Measurements from ENCODE around the gene GABRB1. TPM values are rescaled to one million over a fixed set of nuclear protein-coding genes. Genes with fewer than 3 reads are reported as not detected.

Gene GABRB1
- polyA plus RNA-seq, 12 donors: 0.10 to 0.70 TPM; not detected in 10

DNA sequence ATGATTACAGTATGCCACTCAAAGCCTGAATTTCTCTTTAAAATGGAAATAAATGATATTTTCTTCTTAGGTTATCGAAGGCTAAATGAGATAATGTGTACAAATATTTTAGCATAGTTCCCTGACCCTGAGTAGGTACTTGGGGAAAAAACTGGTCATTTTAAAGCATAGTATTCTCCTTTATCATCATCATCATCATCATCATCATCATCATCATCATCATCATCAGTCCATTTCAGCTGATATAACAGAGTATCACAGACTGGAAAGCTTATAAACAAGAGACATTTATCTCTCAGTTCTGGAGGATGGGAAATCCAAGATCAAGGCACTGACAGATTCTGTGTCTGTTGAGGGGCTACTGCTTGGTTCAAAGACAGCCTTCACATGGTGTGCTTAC, 13.9 kb downstream of the GABRB1 start:
- DNase-seq: no peak

DNA sequence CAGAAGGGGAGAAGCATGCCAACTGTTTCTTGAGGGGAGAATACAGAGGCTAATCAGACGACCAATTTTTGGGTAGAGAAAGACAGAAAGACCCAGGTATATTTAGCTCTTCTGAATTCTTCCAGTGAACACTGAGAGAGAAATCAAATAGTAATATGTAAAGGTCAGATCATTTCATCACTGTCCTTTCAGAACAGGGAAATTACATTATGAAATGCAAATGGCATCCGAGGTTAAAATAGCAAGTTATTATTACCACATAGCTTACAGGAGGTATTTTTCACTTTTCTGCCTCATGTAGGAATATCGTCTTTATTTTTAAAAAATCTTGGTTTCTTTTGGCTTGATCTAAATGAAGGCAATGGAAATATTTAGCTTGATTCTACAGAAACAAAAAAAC, 18.0 kb downstream of the GABRB1 start:
- DNase-seq: no peak

DNA sequence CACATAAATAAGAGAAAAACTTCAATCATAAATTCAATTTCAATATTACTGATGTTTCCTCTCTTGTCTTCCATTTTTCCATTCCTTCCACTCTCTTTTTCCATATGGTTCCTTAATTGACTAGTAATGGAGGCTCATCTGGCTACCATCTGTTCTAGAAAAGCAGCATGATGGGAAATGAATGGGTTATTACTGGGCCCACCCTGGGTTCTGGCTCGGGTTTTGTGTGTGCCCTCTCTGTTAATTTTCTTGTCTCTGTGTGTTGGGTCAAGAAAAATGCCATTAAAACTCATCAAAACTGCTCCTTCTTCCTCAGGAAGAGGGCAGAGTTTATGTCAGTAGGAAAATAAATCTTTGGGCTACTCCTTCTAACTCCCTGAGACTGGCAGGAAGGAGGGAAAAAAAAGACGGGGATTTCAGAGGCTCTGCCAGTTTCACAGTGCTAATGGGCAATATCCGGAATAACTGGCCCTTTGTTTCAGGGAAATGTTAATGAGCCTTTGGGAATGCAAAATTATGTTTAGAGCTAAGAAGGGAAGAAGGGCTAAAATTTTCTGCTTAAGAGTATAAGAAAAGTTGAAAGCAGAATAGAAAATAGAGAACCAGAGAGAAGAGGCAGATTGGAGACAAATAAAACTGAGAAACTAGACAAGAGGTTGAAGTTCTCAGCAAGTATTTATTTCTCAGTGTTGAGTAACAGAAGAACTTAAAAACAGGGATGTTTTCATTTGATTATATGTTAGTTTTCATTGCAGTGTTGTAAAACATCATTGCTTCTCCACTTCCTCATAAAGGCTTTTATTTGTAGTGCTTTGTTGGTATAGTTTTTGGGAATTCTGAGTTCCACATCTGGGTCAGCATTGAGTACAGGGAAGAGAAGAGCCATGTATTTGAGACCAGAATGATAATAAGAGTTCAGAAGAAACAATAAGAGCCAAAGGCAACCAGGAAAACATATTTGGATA, 19.7 kb downstream of the GABRB1 start:
- DNase-seq: no peak

DNA sequence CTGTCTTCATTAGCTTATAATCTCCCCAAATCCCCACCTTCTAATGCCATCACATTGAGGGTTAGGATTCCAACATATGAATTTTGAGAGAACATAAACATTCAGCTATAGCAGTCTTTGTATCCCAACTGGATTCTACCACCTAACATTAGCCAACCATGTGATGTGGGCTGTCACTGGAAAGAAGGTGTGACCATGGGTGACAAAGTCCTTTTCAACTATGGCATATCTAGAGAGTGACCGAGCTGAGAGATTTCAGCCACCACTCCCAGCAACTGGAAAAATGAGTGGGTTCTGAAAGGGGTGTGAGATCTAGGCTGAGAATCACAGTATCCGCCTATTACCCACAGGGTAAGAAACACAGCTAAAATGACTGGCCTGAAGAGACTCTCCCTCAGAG, 22.1 kb downstream of the GABRB1 start:
- no peak for DNase-seq

DNA sequence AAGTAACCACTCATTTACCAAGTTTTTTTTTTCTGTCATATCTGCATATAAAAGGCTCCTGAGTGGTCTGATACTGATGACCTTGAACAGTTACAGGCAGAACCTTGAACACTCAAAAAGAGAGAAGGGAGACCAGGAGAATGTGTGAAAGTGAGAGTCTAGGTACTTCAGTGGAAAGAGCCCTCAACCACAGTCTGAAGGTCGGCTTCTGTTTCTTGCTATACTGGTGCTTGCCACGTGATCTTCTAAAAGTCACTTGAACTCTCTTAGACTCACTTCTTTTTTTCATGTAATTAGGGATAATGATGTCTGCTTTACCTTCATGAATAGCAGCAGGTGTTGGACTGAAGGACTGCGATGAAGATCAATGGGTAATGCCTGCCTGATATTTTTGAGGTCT, 22.8 kb downstream of the GABRB1 start:
- DNase-seq: no peak

DNA sequence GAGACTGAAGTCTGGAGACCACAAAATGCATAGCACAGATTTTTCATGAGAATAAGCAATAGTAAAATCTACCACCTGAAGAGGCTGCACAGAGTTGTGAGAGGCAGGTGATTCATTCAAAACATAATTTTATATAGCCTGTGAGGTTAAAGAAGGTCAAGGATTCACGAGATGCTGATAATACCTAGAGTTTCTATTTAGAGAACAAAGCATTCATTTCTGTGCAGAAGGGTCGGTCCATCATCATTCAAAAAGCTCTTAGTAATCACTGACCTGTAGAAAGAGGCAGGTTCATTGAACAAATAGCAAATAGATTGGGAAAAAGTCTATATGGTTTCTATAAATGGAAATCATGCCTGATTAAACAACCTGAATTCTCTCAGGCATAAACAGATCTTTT, 26.6 kb downstream of the GABRB1 start:
- no peak for DNase-seq

DNA sequence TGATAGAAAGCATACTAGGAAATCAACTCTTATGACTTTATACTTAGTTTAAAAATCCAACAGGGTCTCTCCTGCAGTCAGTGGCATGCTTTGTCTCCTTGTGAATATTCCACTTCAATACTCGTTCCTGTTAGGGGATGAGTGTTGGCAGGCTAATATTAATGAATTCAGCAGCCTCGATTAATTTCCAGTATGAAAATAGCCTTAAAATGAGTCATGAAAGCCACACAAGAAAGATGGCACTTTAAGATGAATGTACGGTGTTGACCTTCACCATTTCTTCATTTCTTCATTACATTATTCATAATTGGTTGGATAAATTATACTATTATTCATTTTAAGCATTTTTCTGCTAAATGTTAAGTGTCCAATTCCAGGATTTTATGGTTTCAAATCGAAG, 29.2 kb downstream of the GABRB1 start:
- DNase-seq: no peak

DNA sequence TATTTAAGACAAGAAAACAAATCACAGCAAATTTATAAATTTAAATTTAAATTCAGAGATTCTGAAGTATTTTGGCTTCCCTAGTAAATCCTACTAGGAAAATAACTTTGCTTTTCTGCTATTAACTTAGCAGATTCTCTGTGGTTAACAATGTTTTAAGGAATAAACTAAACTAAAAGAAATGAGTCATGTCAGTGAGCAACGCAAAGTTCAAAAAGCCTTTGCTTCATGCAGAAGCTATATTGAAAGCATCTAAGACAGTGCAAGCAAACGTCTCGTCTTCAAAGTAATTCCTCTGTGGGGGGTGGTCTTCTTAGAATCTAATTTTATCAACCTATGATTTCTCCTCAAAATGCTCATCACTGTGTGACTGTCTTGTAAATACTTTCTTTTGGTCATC, 30.1 kb downstream of the GABRB1 start:
- DNase-seq: no peak

DNA sequence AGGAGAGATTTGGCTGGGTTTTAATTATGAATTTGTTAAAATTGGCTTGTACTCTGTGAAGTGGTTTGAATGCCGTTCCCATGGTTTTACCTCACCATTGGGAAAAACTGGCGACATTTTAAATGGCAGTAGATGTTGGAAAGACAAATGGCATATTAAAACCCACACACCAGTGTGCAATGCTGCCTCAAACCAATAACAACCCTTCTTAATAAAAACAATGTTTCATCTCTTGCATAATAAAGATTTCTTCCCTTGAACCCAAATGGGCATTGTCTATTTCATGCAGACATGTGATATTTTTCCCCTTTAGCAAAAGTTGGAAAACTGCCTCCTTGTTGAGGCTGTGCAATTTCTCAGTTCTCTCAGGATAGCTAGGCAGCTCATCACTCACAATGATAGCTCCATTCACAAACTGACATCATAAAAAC, 33.7 kb downstream of the GABRB1 start:
- DNase-seq: no peak

DNA sequence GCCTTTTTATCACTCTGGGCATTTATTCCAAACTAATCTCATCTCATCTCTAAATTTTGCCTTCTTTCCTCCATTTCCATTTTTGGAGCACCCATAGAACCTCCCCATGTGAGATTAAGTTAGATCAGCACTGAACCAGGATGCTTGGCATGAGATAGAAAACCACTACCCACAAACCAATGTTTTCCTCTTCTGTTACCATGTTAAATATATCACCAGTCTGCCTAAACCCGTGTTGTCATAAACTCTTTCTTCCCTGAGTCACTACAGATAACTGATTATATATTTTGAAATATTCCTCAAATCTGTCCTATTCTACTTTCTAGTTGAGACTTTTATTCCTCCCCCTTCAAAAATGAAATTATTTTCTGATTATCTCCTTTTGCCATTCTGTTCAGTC, 37.6 kb downstream of the GABRB1 start:
- DNase-seq: no peak

DNA sequence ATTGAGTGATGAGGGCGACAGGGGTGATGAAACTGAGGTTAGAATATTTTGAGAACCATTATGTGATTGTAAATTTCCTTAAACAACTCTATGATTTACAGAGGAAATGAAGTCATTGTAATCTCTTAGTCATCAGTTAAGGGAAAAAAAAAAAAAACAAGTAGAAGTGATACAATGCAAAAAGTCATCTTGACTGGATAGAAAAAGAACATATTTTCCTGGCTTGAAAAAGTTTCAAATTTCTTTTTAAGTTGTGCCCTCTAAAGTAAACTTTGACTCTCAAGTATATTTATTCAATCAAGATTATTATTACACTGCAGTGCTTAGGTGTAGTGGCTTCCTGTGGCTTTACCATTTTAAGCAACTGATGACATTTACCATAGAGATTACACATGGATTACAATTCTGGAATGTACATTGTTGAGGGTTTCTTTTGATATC, 40.6 kb downstream of the GABRB1 start:
- DNase-seq: no peak

DNA sequence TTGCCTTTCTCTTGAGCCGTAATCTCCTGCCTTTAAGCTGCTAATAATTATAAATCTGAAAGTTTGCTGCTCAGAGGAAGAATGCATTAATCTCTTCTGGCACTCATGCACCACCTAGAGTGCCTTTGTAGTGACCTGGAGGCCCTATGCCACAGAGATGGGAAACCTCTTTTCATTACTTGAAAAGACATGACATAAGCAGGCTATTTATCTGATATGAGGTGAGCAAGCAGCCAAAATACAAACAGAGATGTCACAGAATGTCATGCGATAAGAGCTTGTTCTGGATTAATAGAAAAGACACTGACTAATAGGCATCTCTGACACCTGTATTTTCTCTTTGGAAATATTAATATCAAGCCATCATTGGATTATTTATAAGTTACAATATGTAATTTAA, 42.3 kb downstream of the GABRB1 start:
- no peak for DNase-seq

DNA sequence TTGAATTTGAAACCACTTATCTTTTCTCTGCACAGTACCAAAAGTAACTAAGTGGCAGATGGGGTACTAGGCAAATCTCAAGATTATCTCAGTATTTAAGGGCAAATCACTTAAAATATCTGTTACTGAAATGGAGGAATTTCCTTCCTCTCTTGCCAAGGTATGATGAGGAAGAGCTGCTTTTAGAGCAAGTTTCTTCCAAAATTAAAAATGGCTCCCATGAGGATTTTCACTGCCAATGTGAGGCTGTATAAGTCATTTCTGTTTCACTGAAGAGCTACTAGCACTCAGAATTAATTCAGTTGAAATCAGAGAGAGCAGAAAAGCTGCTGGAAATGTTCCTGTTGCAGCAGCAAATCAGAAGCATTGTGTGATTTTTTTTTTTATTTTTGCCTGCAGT, 43.4 kb downstream of the GABRB1 start:
- peak; percentile 14 for DNase-seq

DNA sequence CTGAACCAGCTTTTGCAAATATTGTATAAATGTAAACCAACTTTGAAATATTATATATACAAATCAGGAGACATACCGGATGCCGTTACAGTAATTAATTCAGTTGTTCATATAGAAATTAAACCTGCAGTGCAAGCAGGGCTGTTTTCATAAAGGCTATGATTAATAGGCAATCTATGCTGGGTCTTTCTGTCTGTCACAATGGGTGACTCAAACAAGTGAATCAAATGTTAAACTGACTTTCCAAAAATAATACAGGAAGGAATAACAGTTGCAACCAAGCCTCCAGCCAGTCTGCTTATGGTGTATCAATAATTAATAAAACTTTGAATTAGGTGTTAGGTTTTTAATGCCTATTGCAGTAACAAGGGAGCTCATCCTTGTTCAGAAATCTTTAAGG, 43.9 kb downstream of the GABRB1 start:
- no peak for DNase-seq

DNA sequence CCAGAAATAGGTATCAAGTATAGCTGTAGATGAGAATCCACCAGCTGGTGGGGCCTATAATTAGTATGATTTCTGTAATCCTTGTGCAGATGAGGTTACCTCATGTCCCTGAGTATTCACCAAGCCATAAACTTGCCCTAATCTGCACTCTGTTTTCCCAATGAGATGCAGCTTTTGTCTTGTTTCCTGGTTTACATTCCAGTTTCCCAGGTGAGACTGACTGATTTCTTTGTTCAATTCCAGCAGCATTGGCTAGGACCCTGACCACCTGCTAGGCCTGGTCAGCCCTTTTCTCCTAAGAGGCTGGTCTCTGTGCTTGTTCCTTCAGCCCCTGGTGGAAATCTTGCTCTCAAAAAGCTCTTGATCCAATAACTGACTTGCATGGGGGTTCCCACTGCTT, 44.6 kb downstream of the GABRB1 start:
- no peak for DNase-seq

DNA sequence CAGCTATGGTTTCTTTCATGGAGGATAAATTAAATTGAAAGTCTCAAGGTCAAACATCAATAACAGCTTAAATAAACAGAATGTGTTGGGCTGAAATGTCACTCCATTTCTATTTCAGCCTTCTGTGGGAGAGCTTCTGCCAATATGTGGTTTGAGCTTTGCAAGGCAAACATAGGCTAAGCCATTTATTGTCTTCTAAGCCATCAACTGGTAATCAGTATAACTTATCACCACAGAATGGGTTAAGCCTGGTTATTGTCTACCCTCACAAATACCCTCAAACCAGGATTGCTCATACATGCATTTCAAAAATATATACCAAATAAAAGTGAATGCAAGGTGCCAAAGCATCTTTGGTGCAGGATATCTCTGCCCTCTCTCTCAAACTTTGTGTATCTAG, 52.7 kb downstream of the GABRB1 start:
- no peak for DNase-seq

DNA sequence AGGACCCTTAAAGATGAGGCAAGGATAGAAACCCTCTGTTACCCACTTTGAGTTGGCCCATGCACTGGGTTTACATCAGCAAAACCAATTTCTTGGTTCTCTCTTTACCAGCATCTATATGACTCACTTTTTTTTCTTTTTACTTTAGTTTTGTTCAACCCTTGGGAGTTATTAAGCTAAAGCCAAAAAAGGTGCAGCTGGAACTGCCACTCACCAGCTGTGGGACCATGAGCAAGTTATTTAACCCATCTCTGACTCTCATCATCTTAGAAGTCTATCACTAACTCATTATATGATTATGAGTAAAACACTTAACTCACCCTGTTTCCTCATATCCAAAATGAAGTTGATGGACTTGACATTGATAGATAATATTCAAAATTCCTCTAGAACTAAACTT, 53.4 kb downstream of the GABRB1 start:
- DNase-seq: no peak

DNA sequence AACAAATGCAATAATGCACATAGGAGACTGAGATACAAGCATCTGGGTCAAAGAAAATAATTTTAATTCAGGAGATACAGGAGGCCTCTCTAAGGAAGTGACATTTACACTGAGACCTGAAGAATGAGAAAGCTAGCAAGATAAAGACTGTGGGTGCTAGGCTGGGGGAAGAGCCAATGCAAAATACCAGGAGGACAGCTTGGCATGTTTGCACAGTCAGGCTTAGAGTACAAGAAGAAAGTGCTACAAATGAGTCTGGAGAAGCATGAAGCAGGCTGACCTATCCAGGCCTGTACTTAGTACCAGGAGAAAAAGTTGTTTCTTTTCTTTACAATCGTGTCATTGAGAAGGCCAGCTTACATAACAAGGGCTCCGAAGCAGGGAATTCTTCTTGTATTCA, 56.9 kb downstream of the GABRB1 start:
- DNase-seq: no peak

DNA sequence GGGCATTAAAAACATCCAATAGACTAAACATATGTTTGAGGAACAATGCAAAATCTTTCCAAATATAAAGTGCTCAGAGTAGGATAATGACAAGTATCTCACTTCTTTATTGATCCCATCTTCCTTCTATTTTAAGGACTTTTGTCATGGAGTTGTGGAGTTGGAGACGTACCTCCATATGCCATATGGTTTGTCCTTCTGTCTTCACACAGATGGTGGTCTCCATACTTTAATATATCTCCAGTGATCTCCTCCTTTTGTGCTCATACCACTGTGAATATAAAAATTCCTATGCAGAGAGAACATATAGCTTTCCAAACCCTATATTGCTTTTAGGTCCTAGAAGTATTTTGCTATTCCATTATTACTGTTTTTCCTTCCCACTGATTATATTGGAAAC, 64.5 kb downstream of the GABRB1 start:
- no peak for DNase-seq

DNA sequence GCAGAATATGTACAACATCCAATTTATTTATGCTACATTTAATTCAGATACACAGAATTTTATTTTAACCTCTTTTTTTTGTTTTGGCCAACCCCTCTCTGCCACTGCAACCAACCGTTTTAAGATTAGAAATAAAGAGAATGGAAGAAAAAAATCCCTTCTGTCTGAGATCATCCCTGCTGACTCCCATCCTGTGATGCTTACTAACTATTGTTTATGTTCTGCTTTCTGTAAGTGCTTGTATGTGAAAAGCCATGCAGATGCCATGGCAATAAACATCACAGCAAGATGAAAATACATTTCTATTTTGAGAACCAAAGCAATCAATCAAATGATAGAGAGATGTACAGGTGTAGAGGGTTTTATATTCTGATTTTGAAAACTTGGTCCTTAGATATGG, 70.1 kb downstream of the GABRB1 start:
- no peak for DNase-seq

DNA sequence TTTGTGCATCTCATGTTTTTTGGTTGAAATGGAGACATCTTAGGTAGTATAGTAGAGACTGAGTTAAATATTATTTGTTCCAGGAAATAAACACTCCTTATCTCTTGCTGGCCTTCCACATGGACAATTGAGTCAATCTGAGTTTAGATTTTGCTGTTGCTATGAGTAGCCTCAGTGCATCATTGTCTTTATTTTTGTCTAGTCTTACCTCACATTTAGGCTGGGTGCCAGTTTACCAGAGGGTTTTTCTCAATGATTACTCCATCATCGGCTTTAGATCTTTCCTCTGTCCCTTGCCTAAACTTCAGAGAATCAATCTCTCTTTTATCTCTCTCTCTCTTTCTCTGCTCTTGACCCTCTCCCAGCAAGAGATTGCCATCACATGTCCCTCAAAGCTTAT, 73.6 kb downstream of the GABRB1 start:
- no peak for DNase-seq

DNA sequence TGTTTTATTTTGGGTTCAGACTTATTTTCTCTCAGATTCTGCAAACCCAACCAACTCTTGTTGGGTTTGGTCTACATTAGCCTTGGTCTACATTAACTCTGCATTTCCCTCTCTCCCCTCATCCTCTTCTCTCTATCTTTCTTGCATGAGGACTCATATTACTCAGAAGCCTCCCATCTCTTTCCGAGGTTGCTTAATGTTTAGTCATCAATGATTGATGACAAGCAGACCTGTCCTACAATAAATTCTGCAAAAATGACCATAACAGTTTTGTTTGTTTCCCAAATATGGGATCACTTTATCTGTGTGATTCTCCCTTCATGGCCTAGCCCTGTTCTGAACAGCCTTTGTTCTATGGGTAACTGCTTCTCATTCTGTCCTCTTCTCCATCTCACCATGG, 75.2 kb downstream of the GABRB1 start:
- DNase-seq: no peak

DNA sequence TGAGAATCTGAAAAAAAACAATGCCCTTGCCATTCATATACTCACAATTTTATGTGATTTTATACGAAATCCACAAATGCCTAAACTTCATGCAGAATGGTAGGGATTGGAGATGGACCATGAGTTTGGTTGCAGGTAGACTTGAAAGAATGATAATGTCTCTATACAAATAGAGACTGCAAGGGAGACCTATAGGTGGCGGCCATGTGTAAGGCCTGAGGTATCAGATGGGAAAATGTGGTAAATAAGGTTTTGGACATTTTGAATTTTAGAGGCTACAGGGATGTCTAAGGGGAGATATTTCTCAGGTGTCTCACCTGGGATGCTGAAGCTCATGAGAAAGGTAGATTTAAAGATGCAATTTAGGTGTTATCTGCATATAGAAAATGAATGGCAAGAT, 78.0 kb downstream of the GABRB1 start:
- DNase-seq: no peak

DNA sequence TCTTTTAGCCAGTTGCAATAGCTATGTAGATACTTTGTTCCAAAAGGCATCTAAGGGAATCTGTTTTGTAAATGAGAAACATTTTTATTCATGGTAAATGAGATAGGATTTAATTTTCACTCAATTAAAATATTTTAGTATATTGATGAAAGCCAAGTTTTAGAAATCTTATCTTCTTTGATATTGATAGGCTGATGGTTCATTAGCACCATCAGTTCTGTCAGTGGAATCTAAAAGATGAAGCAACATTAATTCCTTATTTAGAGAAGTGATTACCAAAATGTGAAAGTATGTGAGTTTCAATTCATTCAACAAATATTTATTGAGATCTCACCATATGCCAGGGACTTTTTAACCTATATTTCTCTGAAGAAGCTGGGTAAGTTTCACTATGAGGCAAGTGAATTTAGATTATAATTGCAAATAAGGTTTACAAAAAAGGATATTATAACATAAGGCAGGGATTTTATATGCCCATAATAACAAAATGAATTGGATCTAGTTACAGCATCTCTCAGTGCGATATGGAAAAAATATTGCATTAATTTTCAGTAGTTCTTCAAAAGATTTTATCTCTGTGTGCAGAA, 79.3 kb downstream of the GABRB1 start:
- DNase-seq: no peak

Measured in muscle of arm (tissue), 12 donors.